GM19324 (cell line): ENCODE data around the gene FBN3.
"Not testable (repeated sequence)": the region's sequence is repeated elsewhere in the genome, so short reads cannot be mapped to it uniquely, and the experiment has no call there.

Experiments used
- ATAC-seq: cut with Tn5 transposase; IDR thresholded peaks from one replicate; pipeline ENCODE4 v1.9.1; 2021; ENCODE audit warnings: mild to moderate bottlenecking, moderate library complexity; ENCODE audit not compliant: unreplicated experiment, low FRiP score

The FBN3 gene

GRCh38 chr19:8033287-8034177 lies 115.9 kb downstream of the FBN3 start:
- ATAC-seq = not testable (repeated sequence)

DNA sequence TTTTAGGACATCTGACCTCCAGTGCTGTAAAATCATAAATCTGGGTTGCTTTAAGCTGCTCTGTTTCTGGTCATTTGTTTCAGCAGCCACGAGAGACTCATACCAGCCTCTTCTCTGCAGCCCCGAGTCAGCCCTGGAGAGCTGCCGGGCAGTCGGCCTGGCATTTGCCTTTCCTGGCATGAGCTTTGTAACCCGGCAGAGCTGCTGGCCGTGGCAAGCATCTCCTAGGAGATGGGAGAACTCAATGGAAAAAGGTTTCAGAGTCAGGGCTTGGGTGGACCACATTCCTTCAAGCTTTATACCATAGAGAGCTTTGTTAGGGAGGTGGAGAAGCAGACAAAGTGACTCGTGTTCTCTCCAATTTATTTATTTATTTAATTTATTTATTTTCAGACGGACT lies 118.4 kb downstream of the FBN3 start:
- ATAC-seq = no peak

DNA sequence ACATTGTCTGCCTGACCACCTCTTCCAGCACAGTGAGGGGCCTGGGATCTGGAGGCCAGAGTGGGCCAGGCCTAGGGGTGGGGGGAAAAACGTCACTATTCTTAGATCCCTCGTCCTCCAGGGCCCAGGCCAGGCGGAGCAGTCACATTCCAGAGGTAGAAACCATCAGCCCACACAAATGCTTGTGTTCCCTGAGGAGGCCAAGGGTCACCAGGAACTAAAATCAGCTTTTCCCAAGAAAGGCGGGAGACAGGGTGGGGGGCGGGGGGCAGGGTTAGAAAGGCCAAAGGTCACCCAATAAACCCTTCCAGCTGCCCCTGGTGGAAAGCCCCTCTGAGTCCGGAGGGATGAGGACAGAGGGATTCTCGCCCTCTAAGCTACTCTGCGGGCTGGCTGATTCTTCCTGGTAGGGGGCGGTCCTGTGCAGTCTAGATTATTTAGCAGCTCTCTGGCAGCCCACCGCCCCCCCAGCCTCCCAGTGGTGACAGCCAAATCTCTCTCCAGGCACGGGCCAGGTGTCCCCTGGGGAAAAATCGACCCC lies 120.4 kb downstream of the FBN3 start:
- no peak for ATAC-seq

DNA sequence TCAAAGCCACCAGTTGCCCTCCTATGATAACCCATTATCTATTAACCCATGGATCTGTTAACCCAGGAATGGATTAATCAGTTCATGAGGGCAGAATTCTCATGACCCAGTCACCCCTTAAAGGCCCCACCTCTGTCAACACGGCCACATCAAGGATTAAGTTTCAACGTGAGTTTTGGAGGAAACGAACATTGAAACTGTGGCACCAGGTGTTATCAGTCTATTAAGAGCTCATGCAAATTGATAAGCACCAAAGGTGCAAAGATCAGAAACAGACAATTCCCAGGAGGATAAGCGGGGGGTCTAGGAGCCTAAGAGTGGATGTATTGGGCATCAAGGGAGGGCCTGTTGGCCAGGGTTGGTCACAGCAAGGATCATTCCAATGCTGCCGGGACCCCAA lies 124.1 kb downstream of the FBN3 start:
- ATAC-seq = no peak

DNA sequence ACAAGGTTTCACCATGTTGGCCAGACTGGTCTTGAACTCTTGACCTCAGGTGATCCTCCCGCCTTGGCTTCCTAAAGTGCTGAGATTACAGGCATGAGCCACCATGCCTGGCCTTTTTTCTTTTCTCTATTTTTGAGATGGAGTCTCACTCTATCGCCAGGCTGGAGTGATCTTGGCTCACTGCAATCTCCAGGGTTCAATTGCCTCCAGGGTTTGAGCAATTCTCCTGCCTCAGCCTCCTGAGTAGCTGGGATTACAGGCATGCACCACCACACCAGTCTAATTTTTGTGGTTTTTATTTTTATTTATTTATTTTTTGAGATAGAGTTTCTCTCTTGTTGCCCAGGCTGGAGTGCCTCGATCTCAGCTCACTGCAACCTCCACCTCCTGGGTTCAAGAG lies 125.1 kb downstream of the FBN3 start:
- not testable (repeated sequence) for ATAC-seq

GRCh38 chr19:8023371-8023770 lies 126.0 kb downstream of the FBN3 start:
- no peak for ATAC-seq

GRCh38 chr19:8022275-8022674 lies 127.1 kb downstream of the FBN3 start:
- ATAC-seq = no peak

DNA sequence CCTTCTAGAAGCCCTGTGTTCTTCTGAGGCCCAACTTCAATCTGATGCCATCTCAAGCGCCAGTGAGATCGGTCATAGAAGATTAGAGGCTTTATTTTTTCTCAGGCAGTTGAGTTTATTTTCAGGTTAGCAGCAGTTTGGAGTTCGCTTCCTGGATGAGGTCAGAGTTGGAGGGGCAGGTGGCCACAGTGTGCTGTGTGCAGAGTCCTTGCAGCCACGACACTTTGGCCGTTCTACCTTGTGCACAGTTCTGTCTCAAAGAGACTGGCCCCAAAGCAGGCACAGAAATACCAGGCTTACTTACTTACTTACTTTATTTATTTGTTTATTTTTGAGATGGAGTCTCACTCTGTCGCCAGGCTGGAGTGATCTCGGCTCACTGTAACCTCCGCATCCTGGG lies 128.0 kb downstream of the FBN3 start:
- no peak for ATAC-seq

DNA sequence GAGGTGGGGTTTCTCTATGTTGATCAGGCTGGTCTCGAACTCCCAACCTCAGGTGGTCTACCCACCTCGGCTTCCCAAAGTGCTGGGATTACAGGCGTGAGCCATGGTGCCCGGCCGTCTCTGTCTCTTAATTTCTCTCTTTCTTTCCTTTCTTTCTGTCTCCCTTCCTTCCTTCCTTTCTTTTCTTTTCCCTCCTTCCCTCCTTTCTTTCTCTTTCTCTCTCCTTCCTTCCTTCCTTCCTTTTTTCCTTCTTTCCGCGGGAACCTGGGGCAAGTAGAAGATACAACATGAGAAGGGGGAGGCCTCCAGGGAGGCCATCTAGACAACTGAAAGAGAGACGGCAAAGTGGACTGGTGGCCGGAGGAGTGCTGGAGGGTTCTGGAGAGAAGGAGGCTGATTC lies 128.7 kb downstream of the FBN3 start:
- no peak for ATAC-seq

GRCh38 chr19:8017808-8018207 lies 131.6 kb downstream of the FBN3 start:
- no peak for ATAC-seq
